HepG2 (cell line): ENCODE results near the gene UNC5A. TPM values are rescaled to one million over a fixed set of nuclear protein-coding genes. Genes with fewer than 3 reads are reported as not detected.
A peak's percentile ranks its signal among the peaks of the same experiment; 100 is the strongest.

Experiments used
- ARNT2 ChIP-seq: sonication (generic); formaldehyde crosslinking; IDR thresholded peaks from 2 replicates; pipeline ENCODE4 v1.8.0; 2022; ENCODE audit warnings: mild to moderate bottlenecking, low read depth, missing genetic modification reagents, moderate library complexity
- ATF2 ChIP-seq: sonication (generic); formaldehyde crosslinking; IDR thresholded peaks from 2 replicates; pipeline ENCODE4 v1.4.0; 2020; ENCODE audit warnings: missing genetic modification reagents
- CREM ChIP-seq, 2 experiments: sonication (generic) in 1 of 2; formaldehyde crosslinking in 1 of 2; IDR thresholded peaks; 2 replicates each; pipeline versions ENCODE4 v1.4.0 to v1.6.1; 2016 to 2020; ENCODE audit warnings: antibody characterized with exemption in 1 of 2, mild to moderate bottlenecking in 1 of 2, missing genetic modification reagents in 1 of 2
- ETV5 ChIP-seq: IDR thresholded peaks from 2 replicates; pipeline ENCODE4 v1.6.1; 2018; ENCODE audit warnings: missing biosample characterization, missing genetic modification reagents, inconsistent platforms, borderline replicate concordance
- FIP1L1 ChIP-seq: fragments of 200-400 bp; formaldehyde crosslinking; IDR thresholded peaks from 2 replicates; pipeline ENCODE4 v1.6.1; 2018; ENCODE audit warnings: low read depth, mild to moderate bottlenecking, low read length, moderate library complexity, borderline replicate concordance; ENCODE audit not compliant: insufficient read depth
- GABPA ChIP-seq, 2 experiments: IDR thresholded peaks; 2 replicates each; pipeline ENCODE4 v1.6.1; 2011 to 2016; ENCODE audit warnings: low read depth in 2 of 2, low read length in 1 of 2, missing biosample characterization in 1 of 2, missing genetic modification characterization in 1 of 2
- GTF3A ChIP-seq: sonication (generic); formaldehyde crosslinking; conservative IDR thresholded peaks from 2 replicates; pipeline ENCODE4 v1.4.0; 2020; ENCODE audit warnings: mild to moderate bottlenecking, missing genetic modification reagents
- HMGA1 ChIP-seq: sonication (generic); formaldehyde crosslinking; conservative IDR thresholded peaks from 2 replicates; pipeline ENCODE4 v1.4.0; 2020; ENCODE audit warnings: missing genetic modification reagents
- HNRNPL ChIP-seq: fragments of 200-400 bp; formaldehyde crosslinking; IDR thresholded peaks from 2 replicates; pipeline ENCODE4 v1.6.1; 2017; ENCODE audit warnings: mild to moderate bottlenecking, low read depth, low read length
- ISL2 ChIP-seq: sonication (generic); formaldehyde crosslinking; IDR thresholded peaks from 2 replicates; pipeline ENCODE4 v1.5.0; 2020; ENCODE audit warnings: missing genetic modification reagents
- KLF16 ChIP-seq, 2 experiments: sonication (generic) in 1 of 2; formaldehyde crosslinking in 1 of 2; IDR thresholded peaks; 2 replicates each; pipeline versions ENCODE4 v1.6.1 to v1.8.0; 2016 to 2023; ENCODE audit warnings: missing genetic modification reagents in 2 of 2, missing compliant biosample characterization in 1 of 2
- NFKBIZ ChIP-seq: IDR thresholded peaks from 2 replicates; pipeline ENCODE4 v1.6.1; 2018; ENCODE audit warnings: missing genetic modification reagents, missing compliant biosample characterization
- PBX2 ChIP-seq: IDR thresholded peaks from 2 replicates; pipeline ENCODE4 v1.6.1; 2016; ENCODE audit warnings: control low read depth
- PHF21A ChIP-seq: sonication (generic); formaldehyde crosslinking; IDR thresholded peaks from 2 replicates; pipeline ENCODE4 v1.5.0; 2020; ENCODE audit warnings: mild to moderate bottlenecking, missing genetic modification reagents
- TBP ChIP-seq: sonication (generic); formaldehyde crosslinking; IDR thresholded peaks from 2 replicates; pipeline ENCODE4 v1.5.0; 2020; ENCODE audit warnings: missing genetic modification reagents
- ZBTB26 ChIP-seq: IDR thresholded peaks from 2 replicates; pipeline ENCODE4 v1.6.1; 2016; ENCODE audit warnings: missing compliant biosample characterization, missing genetic modification reagents, borderline replicate concordance
- ZBTB49 ChIP-seq: sonication (generic); formaldehyde crosslinking; IDR thresholded peaks from 2 replicates; pipeline ENCODE4 v1.4.0; 2020; ENCODE audit warnings: missing genetic modification reagents, borderline replicate concordance
- ZFYVE20 ChIP-seq: sonication (generic); formaldehyde crosslinking; IDR thresholded peaks from 2 replicates; pipeline ENCODE4 v1.8.0; 2023; ENCODE audit warnings: low read depth, mild to moderate bottlenecking, moderate library complexity, missing genetic modification reagents, borderline replicate concordance
- ZKSCAN1 ChIP-seq: fragments of 150-350 bp; IDR thresholded peaks from 2 replicates; pipeline ENCODE4 v1.6.1; 2014; ENCODE audit warnings: low read length
- ZNF235 ChIP-seq: sonication (generic); formaldehyde crosslinking; IDR thresholded peaks from 2 replicates; pipeline ENCODE4 v1.8.1; 2023; ENCODE audit warnings: mild to moderate bottlenecking, missing genetic modification reagents, borderline replicate concordance
- ZNF484 ChIP-seq: sonication (generic); formaldehyde crosslinking; IDR thresholded peaks from 2 replicates; pipeline ENCODE4 v1.5.1; 2020; ENCODE audit warnings: mild to moderate bottlenecking, low read depth, missing genetic modification reagents, borderline replicate concordance
- ZNF556 ChIP-seq: sonication (generic); formaldehyde crosslinking; IDR thresholded peaks from 2 replicates; pipeline ENCODE4 v1.4.0; 2020; ENCODE audit warnings: mild to moderate bottlenecking, missing genetic modification reagents, borderline replicate concordance
- ZNF569 ChIP-seq: sonication (generic); formaldehyde crosslinking; IDR thresholded peaks from 2 replicates; pipeline ENCODE4 v1.5.0; 2020; ENCODE audit warnings: mild to moderate bottlenecking, missing genetic modification reagents, moderate library complexity, borderline replicate concordance
- ZNF737 ChIP-seq: sonication (generic); formaldehyde crosslinking; IDR thresholded peaks from 2 replicates; pipeline ENCODE4 v1.5.0; 2020; ENCODE audit warnings: missing genetic modification reagents, mild to moderate bottlenecking, borderline replicate concordance
- ZNF768 ChIP-seq: sonication (generic); formaldehyde crosslinking; IDR thresholded peaks from 2 replicates; pipeline ENCODE4 v1.4.0; 2020; ENCODE audit warnings: missing genetic modification reagents
- polyA plus RNA-seq, 8 experiments: library from polyadenylated mRNA; depleted of rRNA in 3 of 8; stranded (reverse) in 7 of 8; unstranded in 1 of 8; fragments of >200 nt; fragmentation: Illumina TruSeq in 4 of 8; extraction: Trizol in 4 of 8; gene quantifications; 2 replicates each; pipeline versions ENCODE4 v1.2.1 to v1.2.3, GENCODE V29; 2011 to 2016; ENCODE audit warnings: low read depth in 4 of 8, missing spikeins in 1 of 8, mixed read lengths in 1 of 8; ENCODE audit not compliant: insufficient read depth in 1 of 8
- total RNA-seq, 5 experiments: library from RNA; depleted of rRNA; stranded (reverse); fragments of >200 nt; fragmentation: Illumina TruSeq; extraction: Trizol; gene quantifications; 2 replicates each; pipeline ENCODE4 v1.2.3, GENCODE V29; 2016; ENCODE audit warnings: low read depth in 1 of 5

The UNC5A gene
- total and polyA plus RNA-seq, 2 of the 13 experiments (the other 11 are each of a cell fraction or from before 2014, with no cell fraction given): not detected

- peak; percentile 100 for TF ChIP-seq ZBTB49 (CRISPR knock-in tag)
- peak; percentile 97 for TF ChIP-seq ETV5 (CRISPR knock-in tag)
- peak; percentile 95; the same call in 1 of the 2 replicates for TF ChIP-seq GTF3A (CRISPR knock-in tag)
- peak; percentile 67 for TF ChIP-seq PBX2 (CRISPR knock-in tag)
- TF ChIP-seq ZBTB26 (CRISPR knock-in tag): peak; percentile 100
- TF ChIP-seq TBP (CRISPR knock-in tag): 0 out of 2 replicates have a peak, but pooled peaks have one; percentile 71
- TF ChIP-seq ATF2 (CRISPR knock-in tag): peak; percentile 100
- peak; percentile 95 for TF ChIP-seq ZNF768 (CRISPR knock-in tag)
- peak; percentile 99 to 100 for TF ChIP-seq KLF16 (CRISPR knock-in tag; IDR thresholded peaks at IDR 0.05)
- no peak for TF ChIP-seq GABPA (IDR thresholded peaks at IDR 0.05; ENCODE audit: low read depth, low read length)
- TF ChIP-seq GABPA (CRISPR knock-in tag; IDR thresholded peaks at IDR 0.05; ENCODE audit: low read depth): peak; percentile 80
- peak; percentile 77; the same call in 1 of the 2 replicates for TF ChIP-seq HNRNPL
- TF ChIP-seq ZFYVE20: peak; percentile 100
- TF ChIP-seq PHF21A (CRISPR knock-in tag): peak; percentile 87
- no peak; the same call in 1 of the 2 replicates for TF ChIP-seq CREM (IDR thresholded peaks at IDR 0.05)
- peak; percentile 80 for TF ChIP-seq CREM (CRISPR knock-in tag; IDR thresholded peaks at IDR 0.05)
- peak; percentile 100 for TF ChIP-seq ZNF737 (CRISPR knock-in tag)
- peak; percentile 100 for TF ChIP-seq ZNF235 (CRISPR knock-in tag)
- TF ChIP-seq ISL2 (CRISPR knock-in tag): peak; percentile 99
- no peak for TF ChIP-seq ZKSCAN1
- peak; percentile 100 for TF ChIP-seq NFKBIZ
- TF ChIP-seq ARNT2 (CRISPR knock-in tag): peak; percentile 100
- peak; percentile 99; the same call in 1 of the 2 replicates for TF ChIP-seq ZNF484 (CRISPR knock-in tag)
- TF ChIP-seq ZNF556 (CRISPR knock-in tag): peak; percentile 100
- TF ChIP-seq ZNF569 (CRISPR knock-in tag): peak; percentile 100; the same call in 1 of the 2 replicates
- no peak for TF ChIP-seq HMGA1
- TF ChIP-seq FIP1L1: no peak
Measured at GRCh38 chr5:176837707-176838115, 27.4 kb downstream of the UNC5A start (continued).
